Ovary (tissue), 9 donors: ENCODE data around the gene EIF3M. TPM values are rescaled to one million over a fixed set of nuclear protein-coding genes. Genes with fewer than 3 reads are reported as not detected.

ENCODE experiments used
- DNase-seq, 5 donors: peaks; one replicate each; pipeline ENCODE4 v3.0.0-alpha.2; 2019 to 2020
- H3K27ac ChIP-seq, 2 donors: fragments of 200-600 bp; one replicate each; pipeline versions ENCODE4 v1.5.1 to v1.8.0; 2019 to 2022
- H3K27me3 ChIP-seq: fragments of 200-600 bp; one replicate; pipeline ENCODE4 v1.8.0; 2022
- H3K36me3 ChIP-seq: fragments of 200-600 bp; sonication (generic); one replicate; pipeline ENCODE4 v1.5.1; 2019
- H3K4me1 ChIP-seq: one replicate; pipeline ENCODE4 v1.8.1; 2013; ENCODE audit warnings: mild to moderate bottlenecking, moderate library complexity; ENCODE audit not compliant: insufficient read depth
- H3K4me3 ChIP-seq: fragments of 200-600 bp; sonication (generic); one replicate; pipeline ENCODE4 v1.5.1; 2017
- H3K9me3 ChIP-seq, 2 donors: fragments of 200-600 bp in 1 of 2; sonication (generic) in 1 of 2; one replicate each; pipeline versions ENCODE4 v1.5.1 to v1.8.1; 2013 to 2019; ENCODE audit warnings: mild to moderate bottlenecking in 1 of 2, moderate library complexity in 1 of 2
- CTCF ChIP-seq, 3 donors: fragments of 450-650 bp in 2 of 3; fragments of 200-600 bp in 1 of 3; IDR thresholded peaks; one replicate each; pipeline versions ENCODE4 v1.5.1 to v1.8.0; 2016 to 2022; ENCODE audit warnings: antibody characterized with exemption in 3 of 3, mild to moderate bottlenecking in 1 of 3
- EP300 ChIP-seq: sonication (generic); formaldehyde crosslinking; IDR thresholded peaks from one replicate; pipeline ENCODE4 v1.6.1; 2017; ENCODE audit warnings: antibody characterized with exemption
- POLR2A ChIP-seq: fragments of 450-650 bp; IDR thresholded peaks from one replicate; pipeline ENCODE4 v1.6.1; 2017; ENCODE audit warnings: antibody characterized with exemption, mild to moderate bottlenecking, moderate library complexity
- WGBS, 3 donors: extraction: QIAGEN DNeasy Blood & Tissue Kit in 1 of 3; methylation state at CpG; one replicate each; pipeline versions ENCODE4 v1.1.5 to v1.1.7; 2013 to 2017; 5-methylcytosine and 5-hydroxymethylcytosine counted together
- intact Hi-C, 4 donors: fragments of 100-400 bp; cut with DNase I; formaldehyde crosslinking; loops; one replicate each; pipeline versions ENCODE4 v1.11.0 to v1.15.1; 2022 to 2023
- polyA plus RNA-seq, 2 donors: library from polyadenylated mRNA; stranded (reverse); fragments of 200-250 nt in 1 of 2; fragments of 350-450 nt in 1 of 2; fragmentation: Illumina TruSeq in 1 of 2; extraction: RNeasy Lipid Tissue Mini Kit (QIAGEN cat#74804) in 1 of 2; gene quantifications; one replicate each; pipeline ENCODE4 v1.2.3, GENCODE V29; 2013 to 2014
- total RNA-seq, 7 donors: library from RNA; depleted of rRNA in 2 of 7; stranded (reverse); fragments of >200 nt in 2 of 7; fragmentation: NEBNext Ultra II Directional in 3 of 7; extraction: Animal tissue kit (Norgen Biotek cat#: 25700) in 3 of 7; gene quantifications; one replicate each; pipeline versions ENCODE4 v1.1.0 to v1.2.4, GENCODE V29; 2016 to 2023
- donor health status: DM: no; HTN: no; CAD: no; lungs with moderate emphysema.
- donor health status: DM: no; HTN: no; CAD: no.
- donor health status: Bipolar disorder and iron deficiency.
- donor health status: DM: yes; HTN: yes; CAD: no.
- donor health status: DM: no; HTN: no; CAD: no.
- donor health status: DM: yes; HTN: yes; CAD: no.

The EIF3M gene
- total and polyA plus RNA-seq, 9 donors: 273 to 571 (median 366) TPM

- Histone ChIP-seq H3K9me3 (no peaks in the 10 kb centered on the region), H3K4me3 (no peak overlapping the region), H3K4me1 (no peaks in the 10 kb centered on the region), H3K27ac (no peak overlapping the region), H3K27me3 (no peaks in the 10 kb centered on the region), H3K36me3 (no peaks in the 10 kb centered on the region)
- WGBS, 3 donors: 64 to 68% (median 66%) methylated on average over 4 of the region's 4 CpGs
- TF ChIP-seq POLR2A (no peak), EP300 (no peak), CTCF (IDR thresholded peaks at IDR 0.05) (no peak)
- DNase-seq: no peak
- intact Hi-C loops: no loop called here
Measured at GRCh38 chr11:32555091-32555490, 28.5 kb upstream of the EIF3M start.

GRCh38 chr11:32555895-32556294, 27.7 kb upstream of the EIF3M start:
- intact Hi-C loops: no loop called here
- Histone ChIP-seq H3K4me1 (no peaks in the 10 kb centered on the region), H3K4me3 (no peak overlapping the region), H3K9me3 (no peaks in the 10 kb centered on the region), H3K27me3 (no peaks in the 10 kb centered on the region), H3K27ac (no peak overlapping the region), H3K36me3 (no peaks in the 10 kb centered on the region)
- no peak for DNase-seq
- TF ChIP-seq POLR2A (no peak), EP300 (no peak), CTCF (IDR thresholded peaks at IDR 0.05) (no peak)
- WGBS, 3 donors: 79 to 84% (median 84%) methylated on average over 7 of the region's 7 CpGs

DNA sequence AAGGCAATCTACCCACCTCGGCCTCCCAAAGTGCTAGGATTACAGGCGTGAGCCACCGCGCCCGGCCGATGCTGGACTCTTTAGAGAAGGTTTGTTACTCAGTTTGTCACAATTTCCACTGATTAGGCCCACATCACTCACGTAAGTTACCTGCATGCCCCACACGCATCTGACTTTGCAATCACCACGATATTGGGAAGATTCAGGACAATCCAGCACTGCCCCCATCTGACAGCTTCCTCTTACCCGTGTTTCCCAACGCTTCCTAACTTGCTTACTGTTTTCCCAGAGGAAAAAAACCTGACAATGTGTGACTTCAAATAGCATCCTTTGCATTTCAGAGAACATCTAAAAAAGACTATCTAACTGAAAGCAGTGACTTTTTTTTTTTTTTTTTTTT, 21.8 kb upstream of the EIF3M start:
- no peak overlapping the region for H3K27ac ChIP-seq
- H3K4me1 ChIP-seq: peaks cover 4% of the 10 kb centered on the region
- intact Hi-C loops: no loop called here
- H3K9me3 ChIP-seq: no peaks in the 10 kb centered on the region
- H3K36me3 ChIP-seq: no peaks in the 10 kb centered on the region
- no peaks in the 10 kb centered on the region for H3K27me3 ChIP-seq
- no peak for TF ChIP-seq EP300
- TF ChIP-seq CTCF (IDR thresholded peaks at IDR 0.05): no peak
- no peak for TF ChIP-seq POLR2A
- no peak for DNase-seq
- H3K4me3 ChIP-seq: no peak overlapping the region
- WGBS, 3 donors: 89 to 91% (median 90%) methylated on average over 11 of the region's 11 CpGs

DNA sequence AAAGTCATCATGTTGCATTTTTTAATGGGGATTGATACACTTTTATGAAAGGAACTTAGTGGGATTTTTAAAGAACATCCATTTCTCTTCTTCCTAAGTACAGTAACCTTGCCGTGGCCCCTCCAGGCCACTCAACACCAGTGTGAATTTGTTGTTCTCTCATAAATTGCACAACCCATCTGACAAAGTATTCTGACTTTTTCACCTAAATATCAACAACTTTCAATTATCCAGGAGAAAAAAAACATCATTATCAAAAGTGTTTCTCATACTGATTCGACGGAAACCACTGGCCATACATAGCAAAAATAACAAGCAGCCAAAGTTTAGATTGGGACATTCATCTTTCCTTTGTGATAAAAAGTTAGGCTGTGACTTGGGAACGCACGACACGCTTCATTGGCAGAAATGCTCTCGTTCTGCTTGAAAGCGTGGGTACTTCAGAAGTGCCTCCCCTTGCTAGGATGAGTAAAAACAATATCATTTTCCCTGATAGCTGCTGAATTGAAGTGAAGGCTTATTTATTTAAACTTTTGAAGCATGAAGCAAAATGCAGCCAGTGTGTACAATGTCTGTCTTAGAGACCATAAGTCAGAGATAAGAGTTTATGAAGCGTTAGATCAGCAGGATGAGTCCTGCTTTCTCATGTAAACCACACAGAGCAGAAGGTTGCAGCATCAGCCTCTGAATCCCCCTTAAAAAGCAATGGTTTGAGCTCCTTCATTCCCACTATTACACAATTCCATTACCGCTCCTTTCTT, 20.6 kb upstream of the EIF3M start:
- H3K4me1 ChIP-seq: peaks cover 4% of the 10 kb centered on the region
- no peak for TF ChIP-seq POLR2A
- TF ChIP-seq EP300: no peak
- no peak for TF ChIP-seq CTCF (IDR thresholded peaks at IDR 0.05)
- intact Hi-C loops: no loop called here
- no peak for DNase-seq
- peak overlapping the region in 1 of 2 donors; percentile 44 for H3K27ac ChIP-seq
- H3K36me3 ChIP-seq: no peaks in the 10 kb centered on the region
- H3K27me3 ChIP-seq: no peaks in the 10 kb centered on the region
- WGBS, 3 donors: 13 to 19% (median 18%) methylated on average over 10 of the region's 10 CpGs
- H3K9me3 ChIP-seq: no peaks in the 10 kb centered on the region
- H3K4me3 ChIP-seq: no peak overlapping the region
